Left forelimb (tissue), 1 donor: ENCODE measurements around the gene ZFHX2.

Experiments used
- DNase-seq: peaks from one replicate; pipeline ENCODE4 v3.0.0-alpha.2; 2018; ENCODE audit warnings: low spot score

The ZFHX2 gene

GRCh38 chr14:23518709-23519108 is 32.9 kb downstream of the ZFHX2 start:
- DNase-seq: no peak

- no peak for DNase-seq
Measured at GRCh38 chr14:23517650-23518326, 33.8 kb downstream of the ZFHX2 start.

GRCh38 chr14:23514644-23514957 is 37.0 kb downstream of the ZFHX2 start:
- no peak for DNase-seq

GRCh38 chr14:23513818-23514643 is 37.5 kb downstream of the ZFHX2 start:
- no peak for DNase-seq

GRCh38 chr14:23513005-23513817 is 38.4 kb downstream of the ZFHX2 start:
- no peak for DNase-seq

GRCh38 chr14:23512156-23512555 is 39.4 kb downstream of the ZFHX2 start:
- no peak for DNase-seq

- DNase-seq: no peak
Measured at GRCh38 chr14:23494223-23494622, 57.3 kb downstream of the ZFHX2 start.

- no peak for DNase-seq
Measured at GRCh38 chr14:23492618-23493272, 58.8 kb downstream of the ZFHX2 start.

- DNase-seq: no peak
Measured at GRCh38 chr14:23487216-23487615, 64.3 kb downstream of the ZFHX2 start.

- DNase-seq: no peak
Measured at GRCh38 chr14:23486036-23486435, 65.5 kb downstream of the ZFHX2 start.

- DNase-seq: no peak
Measured at GRCh38 chr14:23485326-23485725, 66.2 kb downstream of the ZFHX2 start.

GRCh38 chr14:23483236-23483854 is 68.2 kb downstream of the ZFHX2 start:
- no peak for DNase-seq

- DNase-seq: no peak
Measured at GRCh38 chr14:23482823-23483148, 68.8 kb downstream of the ZFHX2 start.

- DNase-seq: no peak
Measured at GRCh38 chr14:23481979-23482822, 69.4 kb downstream of the ZFHX2 start.

- no peak for DNase-seq
Measured at GRCh38 chr14:23481362-23481970, 70.1 kb downstream of the ZFHX2 start.

GRCh38 chr14:23478109-23478759 is 73.3 kb downstream of the ZFHX2 start:
- no peak for DNase-seq

- DNase-seq: no peak
Measured at GRCh38 chr14:23470947-23471346, 80.6 kb downstream of the ZFHX2 start.
